Anterior cingulate cortex (tissue), 58 donors: ENCODE results near the gene TTC32.
"Not testable (repeated sequence)": the region's sequence is repeated elsewhere in the genome, so short reads cannot be mapped to it uniquely, and the experiment has no call there.

Experiments
- DNase-seq, 58 donors: peaks; one replicate each; lab custom pipeline; 2025; lab: John Stamatoyannopoulos, UW

The TTC32 gene

GRCh38 chr2:19901442-19902215 is at the start of gene TTC32:
Gene TTC32, minus strand, starts transcription at chr2:19901983. Its CDS starts 129 bp downstream, at chr2:19901854.
- DNase-seq = peak; percentile 75 to 99 (median 92)

- DNase-seq = no peak
Observed at GRCh38 chr2:19949071-19949470, 47.3 kb upstream of the TTC32 start.

- no peak for DNase-seq
Observed at GRCh38 chr2:19947184-19947940, 45.6 kb upstream of the TTC32 start.

- DNase-seq = no peak
Observed at GRCh38 chr2:19944205-19944845, 42.5 kb upstream of the TTC32 start.

- DNase-seq = no peak
Observed at GRCh38 chr2:19943189-19943588, 41.4 kb upstream of the TTC32 start.

- no peak for DNase-seq
Observed at GRCh38 chr2:19942199-19942598, 40.4 kb upstream of the TTC32 start.

- no peak for DNase-seq
Observed at GRCh38 chr2:19937004-19937403, 35.2 kb upstream of the TTC32 start.

GRCh38 chr2:19936203-19936602 is 34.4 kb upstream of the TTC32 start:
- DNase-seq = no peak

- DNase-seq = no peak
Observed at GRCh38 chr2:19933351-19933981, 31.7 kb upstream of the TTC32 start.

- DNase-seq = no peak
Observed at GRCh38 chr2:19932928-19933327, 31.1 kb upstream of the TTC32 start.

- no peak for DNase-seq
Observed at GRCh38 chr2:19929226-19929625, 27.4 kb upstream of the TTC32 start.

- DNase-seq = not testable (repeated sequence)
Observed at GRCh38 chr2:19927816-19928215, 26.0 kb upstream of the TTC32 start.

GRCh38 chr2:19924526-19924925 is 22.7 kb upstream of the TTC32 start:
- not testable (repeated sequence) for DNase-seq

GRCh38 chr2:19922188-19922587 is 20.4 kb upstream of the TTC32 start:
- DNase-seq = not testable (repeated sequence)

GRCh38 chr2:19916385-19916950 is 14.7 kb upstream of the TTC32 start:
- DNase-seq = no peak

- no peak for DNase-seq
Observed at GRCh38 chr2:19914266-19914975, 12.6 kb upstream of the TTC32 start.

- no peak for DNase-seq
Observed at GRCh38 chr2:19911808-19912509, 10.2 kb upstream of the TTC32 start.

GRCh38 chr2:19902216-19902740 is 495 bp upstream of the TTC32 start:
- no peak for DNase-seq

- peak in 5 of 58 donors; percentile 46 to 65 (median 58) for DNase-seq
Observed at GRCh38 chr2:19900931-19901441, 797 bp downstream of the TTC32 start.
